Measurements from ENCODE around the gene ECHS1.
"Not testable (repeated sequence)": the region's sequence is repeated elsewhere in the genome, so short reads cannot be mapped to it uniquely, and the experiment has no call there.

- TF ChIP-seq CTCF, EZH2phosphoT487 (IDR thresholded peaks at IDR 0.05): not testable (repeated sequence)
Observed at GRCh38 chr10:133376183-133376582, 3.0 kb upstream of the ECHS1 start.
